TTC549 (cell line): ENCODE measurements around the gene REXO1.
"Not testable (repeated sequence)": the region's sequence is repeated elsewhere in the genome, so short reads cannot be mapped to it uniquely, and the experiment has no call there.

ENCODE experiments used
- FAIRE-seq: peaks from 2 replicates; lab custom pipeline; 2012; peaks lifted over from hg19 to GRCh38; lab: Jason Lieb, UNC

The REXO1 gene

DNA sequence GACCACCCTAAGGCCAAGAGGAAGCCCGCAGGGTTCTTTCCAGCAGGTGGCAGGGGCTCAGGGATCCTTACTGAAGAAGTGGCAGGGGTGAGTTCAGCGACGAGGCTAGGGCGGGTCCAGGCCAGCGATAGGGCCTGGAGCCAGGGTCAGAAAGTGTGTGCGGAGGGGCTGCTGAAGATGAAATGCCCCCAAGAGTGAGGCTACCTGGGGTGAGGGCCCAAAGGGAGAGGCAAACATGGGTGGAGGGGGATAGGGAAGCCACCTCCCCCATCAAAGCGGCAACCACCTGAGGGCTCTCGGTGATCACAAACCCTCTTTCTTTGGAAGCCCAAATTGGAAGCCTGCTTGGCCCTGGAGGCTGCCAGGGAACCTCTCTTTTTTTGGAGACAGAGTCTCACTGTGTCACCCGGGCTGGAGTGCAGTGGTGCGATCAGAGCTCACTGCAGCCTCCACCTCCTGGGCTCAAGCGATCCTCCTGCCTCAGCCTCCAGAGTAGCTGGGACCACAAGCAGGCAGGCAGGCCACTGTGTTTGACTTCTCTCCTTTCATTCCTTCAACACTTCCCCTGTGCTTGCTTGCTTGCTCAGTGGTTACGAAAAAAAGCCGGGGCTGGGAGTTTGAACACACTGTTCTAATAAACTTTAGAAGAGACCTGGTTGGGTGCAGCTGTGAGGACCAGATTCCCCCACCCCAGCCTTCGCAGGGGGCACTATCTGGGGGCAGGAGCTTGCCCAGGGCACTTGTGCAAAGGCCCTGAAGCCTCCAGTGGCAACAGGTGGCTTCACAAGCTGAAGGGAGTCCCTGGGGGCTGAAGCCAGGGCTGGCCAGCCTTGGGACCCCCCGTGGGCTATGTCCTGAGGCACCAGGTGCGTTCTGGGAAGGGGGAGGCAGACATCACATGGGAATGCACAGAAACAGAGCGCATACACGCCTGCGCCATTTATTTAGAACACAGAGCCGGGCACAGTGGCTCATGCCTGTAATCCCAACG, 34.8 kb downstream of the REXO1 start:
- FAIRE-seq: no peak

DNA sequence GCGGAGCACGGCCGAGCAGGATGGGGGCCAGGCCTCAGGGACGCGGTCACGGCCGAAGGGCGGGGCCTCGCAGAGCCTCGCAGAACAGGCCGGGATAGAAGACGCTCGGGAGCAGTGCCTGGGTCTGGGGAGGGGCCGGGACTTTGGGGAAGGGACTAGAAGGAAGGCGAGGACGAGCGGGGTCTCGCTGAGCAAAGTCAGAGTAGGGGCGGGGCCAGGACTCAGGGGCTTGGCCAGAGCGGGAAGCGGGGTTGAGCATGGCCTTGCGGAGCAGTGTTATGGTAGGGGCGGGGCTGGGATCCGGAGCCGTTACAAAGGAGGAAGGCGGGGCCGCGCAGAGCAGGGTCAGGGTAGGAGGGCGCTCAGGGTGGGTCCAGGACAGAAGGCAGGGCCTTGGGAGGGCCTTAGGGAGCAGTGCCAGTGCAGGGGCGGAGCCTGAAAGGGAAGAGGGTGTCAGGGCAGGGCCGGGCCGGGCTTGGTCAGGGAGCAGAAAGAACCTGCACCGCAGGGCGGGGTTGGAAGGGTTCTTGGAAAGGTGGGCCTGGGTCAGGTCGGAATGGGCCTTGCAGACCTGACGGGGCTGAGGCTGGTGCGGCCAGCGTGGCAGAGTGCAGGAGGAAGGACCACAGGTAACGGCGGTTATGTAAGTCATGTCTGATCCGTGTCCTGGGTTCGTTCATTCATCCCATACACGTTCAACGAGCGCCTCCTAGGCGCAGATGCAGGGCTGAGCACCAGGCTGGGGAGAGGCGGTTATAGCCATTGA, 35.7 kb downstream of the REXO1 start:
- FAIRE-seq: peak; percentile 81

- FAIRE-seq: no peak
These were observed 36.3 kb downstream of the REXO1 start, which contains the start of gene ATP8B3 for GRCh38 chr19:1811942-1812425. Gene ATP8B3 (minus strand): TSS chr19:1812276. CDS start chr19:1811736, 540 bp downstream.

DNA sequence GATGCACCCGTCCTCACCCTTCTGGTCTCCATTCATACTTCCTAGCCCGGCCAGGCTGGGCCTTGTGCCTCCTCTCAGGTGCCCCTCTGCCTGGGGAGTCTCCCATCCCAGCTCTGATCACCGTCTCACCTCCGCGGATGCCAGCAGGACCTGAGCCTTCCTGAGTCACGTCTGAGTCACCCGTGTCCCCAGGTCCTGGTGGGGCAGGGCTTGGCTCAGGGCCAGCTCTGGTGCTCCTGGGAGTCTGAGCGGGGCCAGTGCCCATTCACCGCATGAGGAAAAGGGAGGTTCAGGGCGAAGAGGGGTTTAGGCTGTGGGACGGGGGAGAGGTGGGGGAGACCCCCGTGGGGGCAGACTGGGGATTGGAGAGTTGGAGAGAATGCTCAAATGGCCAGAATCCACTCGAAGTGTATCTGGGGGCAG, 36.8 kb downstream of the REXO1 start:
- no peak for FAIRE-seq

GRCh38 chr19:1810439-1811160, 37.7 kb downstream of the REXO1 start:
- no peak for FAIRE-seq

DNA sequence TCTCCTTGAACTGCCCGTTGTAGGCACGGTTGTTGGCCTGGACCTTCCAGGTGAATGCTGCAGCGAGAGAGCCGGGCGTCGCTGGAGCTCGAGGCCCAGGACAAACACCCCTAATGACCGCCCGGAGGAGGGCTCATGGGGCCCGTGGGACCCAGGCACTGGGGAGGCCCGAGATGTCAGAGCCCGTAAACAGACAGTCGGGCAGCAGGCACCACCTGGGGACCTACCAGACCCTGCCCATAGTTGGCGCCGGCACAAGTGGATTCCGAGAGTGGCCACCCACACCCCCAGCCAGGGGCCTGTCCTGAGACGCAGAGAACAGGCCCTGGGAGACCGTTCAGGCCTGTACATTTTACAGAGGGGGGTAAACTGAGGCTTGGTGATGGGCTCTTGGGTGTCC, 38.6 kb downstream of the REXO1 start:
- FAIRE-seq: no peak

DNA sequence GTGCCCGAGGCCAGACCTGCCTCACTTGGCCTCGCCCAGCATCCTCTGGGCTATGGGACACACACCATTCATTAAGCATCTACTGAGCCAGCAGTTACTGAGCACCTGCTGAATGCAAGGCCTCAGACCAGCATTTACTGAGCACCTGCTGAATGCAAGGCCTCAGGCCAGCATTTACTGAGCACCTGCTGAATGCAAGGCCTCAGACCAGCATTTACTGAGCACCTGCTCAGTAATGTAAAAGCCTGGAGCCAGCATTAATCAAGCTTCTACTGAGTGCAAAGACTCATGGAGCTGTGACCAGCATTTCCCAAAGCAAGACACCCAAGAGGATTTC, 39.9 kb downstream of the REXO1 start:
- FAIRE-seq: no peak

GRCh38 chr19:1807695-1808394, 40.4 kb downstream of the REXO1 start:
- no peak for FAIRE-seq

DNA sequence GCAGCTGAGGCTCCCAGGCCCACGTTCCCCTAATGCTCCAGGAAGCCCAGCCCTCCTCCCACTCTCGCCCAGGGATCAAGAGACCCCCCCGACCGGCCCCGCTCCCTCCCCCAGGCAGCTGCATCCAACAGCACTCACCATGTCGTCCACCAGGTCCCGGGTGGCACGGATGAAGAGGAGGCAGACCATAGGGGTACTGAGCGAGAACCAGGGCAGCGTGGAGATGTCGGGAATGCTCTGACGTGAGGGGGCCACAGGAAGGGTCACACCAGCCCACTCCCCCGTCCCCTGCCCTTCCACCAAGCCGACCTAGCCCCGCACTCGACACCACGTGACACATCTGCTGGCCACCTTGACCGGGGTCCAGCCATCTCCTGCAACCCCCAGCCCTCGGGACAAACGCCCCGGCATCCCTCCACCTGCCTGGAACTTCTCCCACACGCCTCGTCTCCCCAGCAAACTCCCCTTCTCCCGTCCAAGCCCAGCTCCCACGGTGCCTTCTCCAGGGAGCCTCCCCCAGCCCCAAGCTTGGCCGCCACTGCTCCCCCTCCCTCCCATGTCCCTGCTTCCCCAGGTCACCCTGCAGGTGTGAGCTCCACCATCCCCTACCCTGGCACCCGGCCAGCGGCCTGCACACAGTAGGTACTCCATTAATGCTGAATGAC, 41.1 kb downstream of the REXO1 start:
- no peak for FAIRE-seq

DNA sequence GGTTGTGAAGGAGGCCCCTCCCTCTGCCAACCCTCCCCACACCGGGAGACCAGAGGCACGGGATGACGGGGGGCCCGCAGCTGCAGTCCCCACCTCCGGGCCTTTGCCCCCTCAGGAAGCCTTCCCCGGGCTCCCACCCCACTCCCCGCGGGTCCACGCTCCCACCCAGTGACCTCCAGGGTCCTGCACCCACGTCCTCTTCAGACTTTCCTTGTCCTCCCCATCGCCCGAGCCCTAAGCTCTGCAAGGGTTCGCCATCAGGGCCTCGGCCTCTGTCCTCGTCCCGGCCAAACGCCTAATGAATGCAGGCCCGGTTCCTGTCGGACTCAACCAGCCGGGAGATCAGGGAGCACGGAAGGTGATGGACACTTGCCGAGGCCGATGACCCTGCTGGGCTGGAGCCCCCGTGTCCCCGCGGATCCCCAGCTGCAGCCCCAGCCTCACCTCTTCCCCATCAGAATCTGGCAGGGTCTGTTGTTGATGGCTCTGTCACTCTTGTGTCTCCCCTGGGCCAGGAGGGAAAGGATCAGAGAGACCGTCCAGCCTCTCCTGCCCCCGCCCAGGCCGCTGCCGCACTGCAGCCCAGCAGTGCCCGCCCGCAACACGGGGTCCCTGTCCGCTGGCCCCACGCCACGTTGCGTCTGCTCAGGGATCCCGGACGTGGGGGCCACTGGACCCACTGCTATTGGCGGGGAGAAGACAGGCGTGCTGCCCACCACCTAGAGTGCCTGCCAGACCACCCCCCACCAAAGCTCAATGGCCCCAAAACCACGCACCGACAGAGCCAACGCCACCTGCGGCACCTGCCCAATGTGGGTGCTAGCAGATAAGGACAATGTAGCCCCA, 41.9 kb downstream of the REXO1 start:
- FAIRE-seq: no peak

GRCh38 chr19:1805401-1806183, 42.7 kb downstream of the REXO1 start:
- FAIRE-seq: no peak

- FAIRE-seq: no peak
These were observed 43.4 kb downstream of the REXO1 start for GRCh38 chr19:1804858-1805257.

DNA sequence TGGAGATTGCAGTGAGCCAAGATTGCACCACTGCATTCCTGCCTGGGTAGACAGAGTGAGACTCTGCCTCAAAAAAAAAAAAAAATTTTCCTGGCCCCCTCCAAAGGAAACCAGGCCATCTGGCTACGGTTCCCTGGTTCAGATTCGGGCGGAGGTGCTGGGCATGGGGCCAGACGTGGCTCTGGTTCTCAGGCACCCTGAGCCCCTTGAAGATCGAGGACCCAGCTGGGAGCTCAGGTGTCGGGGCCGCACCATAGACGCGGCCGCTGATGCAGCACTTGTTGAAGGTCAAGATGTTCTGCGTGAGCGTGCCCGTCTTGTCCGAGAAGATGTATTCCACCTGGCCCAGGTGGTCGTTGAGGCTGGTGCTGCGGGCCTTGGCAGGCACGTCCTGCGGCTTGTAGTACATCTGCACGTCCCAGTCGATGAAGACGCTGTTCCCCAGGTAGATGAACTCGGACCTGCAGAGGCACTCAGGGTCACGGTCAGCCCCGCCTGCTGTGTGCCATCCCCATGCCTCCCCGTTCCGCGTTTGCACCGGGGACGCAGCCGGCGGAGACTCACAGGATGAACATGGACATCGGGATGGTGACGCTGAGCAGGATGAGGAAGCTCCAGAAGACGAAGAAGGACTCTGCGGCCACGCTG, 48.5 kb downstream of the REXO1 start:
- no peak for FAIRE-seq

DNA sequence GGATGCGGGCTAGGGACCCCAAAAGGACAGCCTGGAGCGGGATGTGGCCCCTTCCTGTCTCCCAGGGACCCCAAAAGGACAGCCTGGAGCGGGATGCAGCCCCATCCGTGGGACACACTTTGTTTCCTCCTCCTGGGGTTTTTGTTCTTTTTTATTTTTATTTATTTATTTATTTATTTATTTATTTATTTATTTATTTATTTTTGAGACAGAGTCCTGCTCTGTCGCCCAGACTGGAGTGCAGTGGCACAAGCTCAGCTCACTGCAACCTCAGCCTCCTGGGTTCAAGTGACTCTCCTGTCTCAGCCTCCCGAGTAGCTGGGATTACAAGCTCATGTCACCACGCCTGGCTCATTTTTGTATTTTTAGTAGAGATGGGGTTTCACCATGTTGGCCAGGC, 51.0 kb downstream of the REXO1 start:
- FAIRE-seq: not testable (repeated sequence)

GRCh38 chr19:1796395-1797142, 51.7 kb downstream of the REXO1 start:
- no peak for FAIRE-seq

DNA sequence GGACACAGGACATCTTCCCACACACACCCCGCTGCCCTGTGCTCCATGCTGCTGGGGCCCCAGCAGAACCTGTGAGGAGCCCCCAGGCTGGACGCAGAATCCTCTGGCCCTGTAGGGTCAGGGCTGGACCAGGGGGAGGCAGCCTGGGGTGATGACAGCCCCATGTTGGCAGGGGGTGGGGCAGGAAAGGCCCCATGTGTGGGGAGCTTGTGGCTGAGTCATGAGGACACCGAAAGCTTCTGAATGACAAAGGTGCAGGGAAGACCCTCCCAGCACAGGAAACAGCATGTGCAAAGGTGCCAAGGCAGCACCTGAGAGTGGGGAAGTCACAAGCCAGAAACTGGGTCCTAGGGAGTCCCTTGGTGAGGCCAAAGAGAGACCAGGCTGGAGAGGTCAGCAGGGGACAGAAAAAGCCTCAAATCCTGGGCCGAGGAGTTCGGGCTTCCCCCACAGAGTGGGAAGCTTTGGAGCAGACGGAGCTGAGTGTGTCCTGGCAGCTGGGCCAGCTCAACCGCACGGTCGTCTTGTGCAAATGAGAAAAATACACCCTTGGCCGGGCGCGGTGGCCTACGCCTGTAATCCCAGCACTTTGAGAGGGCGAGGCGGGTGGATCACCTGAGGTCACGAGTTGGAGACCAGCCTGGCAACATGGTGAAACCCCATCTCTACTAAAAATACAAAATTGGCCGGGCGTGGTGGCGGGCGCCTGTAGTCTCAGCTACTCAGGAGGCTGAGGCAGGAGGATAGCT, 53.7 kb downstream of the REXO1 start:
- FAIRE-seq: no peak

- no peak for FAIRE-seq
These were observed 56.4 kb downstream of the REXO1 start for GRCh38 chr19:1791879-1792278.
